ENCODE results near the gene GNAS.

GRCh38 chr20:58815448-58815847 lies 37.1 kb upstream of the GNAS start:
- TF ChIP-seq GATA3 (IDR thresholded peaks at IDR 0.05; ENCODE audit: low read depth, low read length) (no peak), GATA2 (IDR thresholded peaks at IDR 0.05; ENCODE audit: low read depth, low read length) (no peak)
